PFSK-1 (cell line): ENCODE measurements around the gene CCDC110.

Experiments
- FOXP2 ChIP-seq: optimal IDR thresholded peaks from 2 replicates; pipeline ENCODE3; 2011; ENCODE audit warnings: borderline replicate concordance, control low read depth, inconsistent platforms; ENCODE audit not compliant: insufficient read depth; ENCODE audit errors: extremely low read length, extremely low read depth
- POLR2AphosphoS5 ChIP-seq: IDR thresholded peaks from 2 replicates; pipeline ENCODE4 v1.6.1; 2012; ENCODE audit warnings: low read depth, mild to moderate bottlenecking, control low read depth, low read length, moderate library complexity
- SIN3A ChIP-seq: IDR thresholded peaks from 2 replicates; pipeline ENCODE4 v1.6.1; 2012; ENCODE audit warnings: mild to moderate bottlenecking, low read length, moderate library complexity, borderline replicate concordance; ENCODE audit not compliant: insufficient read depth
- TAF1 ChIP-seq: IDR thresholded peaks from 2 replicates; pipeline ENCODE4 v1.6.1; 2012; ENCODE audit warnings: low read length, control low read depth, borderline replicate concordance; ENCODE audit not compliant: insufficient read depth
- TF ChIP-seq, protein P1 (sequence below), 2 experiments: IDR thresholded peaks; 2 replicates each; pipeline versions ENCODE4 v1.6.1 to v1.8.0; 2011 to 2012; ENCODE audit warnings: low read depth in 2 of 2, low read length in 2 of 2, control low read depth in 1 of 2, inconsistent platforms in 1 of 2, mild to moderate bottlenecking in 1 of 2, moderate library complexity in 1 of 2; ENCODE audit not compliant: insufficient read depth in 1 of 2

DNA sequence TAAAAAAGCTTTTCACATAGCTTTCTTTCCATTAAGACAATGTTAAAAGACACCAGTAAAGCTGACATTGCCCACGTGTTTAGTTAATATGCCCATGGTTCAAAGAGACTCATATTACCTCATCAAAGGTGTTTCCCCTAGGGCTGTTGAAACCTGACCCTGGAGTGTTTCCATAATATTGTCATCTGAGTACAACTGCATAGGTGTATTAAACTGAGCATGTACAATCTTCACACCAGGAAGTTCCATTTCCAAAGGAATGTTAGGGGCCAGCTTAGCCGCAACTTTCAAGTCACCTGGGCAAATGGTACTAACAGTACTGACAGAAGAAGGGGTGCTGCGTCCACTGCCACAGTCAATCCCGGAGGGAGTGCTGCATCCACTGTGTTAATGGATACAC lies 36.6 kb upstream of the CCDC110 start:
- TF ChIP-seq POLR2AphosphoS5: no peak
- no peak for TF ChIP-seq SIN3A
- TF ChIP-seq, protein P1, sequence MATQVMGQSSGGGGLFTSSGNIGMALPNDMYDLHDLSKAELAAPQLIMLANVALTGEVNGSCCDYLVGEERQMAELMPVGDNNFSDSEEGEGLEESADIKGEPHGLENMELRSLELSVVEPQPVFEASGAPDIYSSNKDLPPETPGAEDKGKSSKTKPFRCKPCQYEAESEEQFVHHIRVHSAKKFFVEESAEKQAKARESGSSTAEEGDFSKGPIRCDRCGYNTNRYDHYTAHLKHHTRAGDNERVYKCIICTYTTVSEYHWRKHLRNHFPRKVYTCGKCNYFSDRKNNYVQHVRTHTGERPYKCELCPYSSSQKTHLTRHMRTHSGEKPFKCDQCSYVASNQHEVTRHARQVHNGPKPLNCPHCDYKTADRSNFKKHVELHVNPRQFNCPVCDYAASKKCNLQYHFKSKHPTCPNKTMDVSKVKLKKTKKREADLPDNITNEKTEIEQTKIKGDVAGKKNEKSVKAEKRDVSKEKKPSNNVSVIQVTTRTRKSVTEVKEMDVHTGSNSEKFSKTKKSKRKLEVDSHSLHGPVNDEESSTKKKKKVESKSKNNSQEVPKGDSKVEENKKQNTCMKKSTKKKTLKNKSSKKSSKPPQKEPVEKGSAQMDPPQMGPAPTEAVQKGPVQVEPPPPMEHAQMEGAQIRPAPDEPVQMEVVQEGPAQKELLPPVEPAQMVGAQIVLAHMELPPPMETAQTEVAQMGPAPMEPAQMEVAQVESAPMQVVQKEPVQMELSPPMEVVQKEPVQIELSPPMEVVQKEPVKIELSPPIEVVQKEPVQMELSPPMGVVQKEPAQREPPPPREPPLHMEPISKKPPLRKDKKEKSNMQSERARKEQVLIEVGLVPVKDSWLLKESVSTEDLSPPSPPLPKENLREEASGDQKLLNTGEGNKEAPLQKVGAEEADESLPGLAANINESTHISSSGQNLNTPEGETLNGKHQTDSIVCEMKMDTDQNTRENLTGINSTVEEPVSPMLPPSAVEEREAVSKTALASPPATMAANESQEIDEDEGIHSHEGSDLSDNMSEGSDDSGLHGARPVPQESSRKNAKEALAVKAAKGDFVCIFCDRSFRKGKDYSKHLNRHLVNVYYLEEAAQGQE (IDR thresholded peaks at IDR 0.05; ENCODE audit: insufficient read depth in 1 of 2, low read depth in 2 of 2, low read length in 2 of 2): no peak
- no peak for TF ChIP-seq FOXP2
- TF ChIP-seq TAF1: no peak
